HCT116 (cell line): ENCODE data around the gene STARD3.

Experiments
- CTCF ChIP-seq, 3 experiments: fragments of 200-600 bp in 1 of 3; sonication (generic) in 1 of 3; IDR thresholded peaks in 2 of 3; conservative IDR thresholded peaks in 1 of 3; 2 replicates each; pipeline ENCODE4 v1.5.1; 2012 to 2017; ENCODE audit warnings: low read depth in 2 of 3, low read length in 2 of 3, antibody characterized with exemption in 1 of 3, borderline replicate concordance in 1 of 3, control low read depth in 1 of 3, mild to moderate bottlenecking in 1 of 3, mixed read lengths in 1 of 3, mixed run types in 1 of 3, moderate library complexity in 1 of 3; ENCODE audit not compliant: insufficient read depth in 1 of 3
- ELF1 ChIP-seq: IDR thresholded peaks from 2 replicates; pipeline ENCODE4 v1.6.1; 2012; ENCODE audit warnings: low read depth, borderline replicate concordance
- JUND ChIP-seq: IDR thresholded peaks from 2 replicates; pipeline ENCODE4 v1.6.1; 2012
- MAX ChIP-seq: IDR thresholded peaks from 2 replicates; pipeline ENCODE4 v1.6.1; 2012
- POLR2AphosphoS5 ChIP-seq: IDR thresholded peaks from 2 replicates; pipeline ENCODE4 v1.6.1; 2011; ENCODE audit warnings: mild to moderate bottlenecking, low read depth, low read length, moderate library complexity
- YY1 ChIP-seq: IDR thresholded peaks from 2 replicates; pipeline ENCODE4 v1.6.1; 2011; ENCODE audit warnings: low read length, low read depth, moderate library complexity, mild to moderate bottlenecking; ENCODE audit not compliant: insufficient replicate concordance; ENCODE audit errors: extremely low read depth
- TF ChIP-seq, protein P1 (sequence below): IDR thresholded peaks from 2 replicates; pipeline ENCODE4 v1.6.1; 2012; ENCODE audit warnings: low read depth

DNA sequence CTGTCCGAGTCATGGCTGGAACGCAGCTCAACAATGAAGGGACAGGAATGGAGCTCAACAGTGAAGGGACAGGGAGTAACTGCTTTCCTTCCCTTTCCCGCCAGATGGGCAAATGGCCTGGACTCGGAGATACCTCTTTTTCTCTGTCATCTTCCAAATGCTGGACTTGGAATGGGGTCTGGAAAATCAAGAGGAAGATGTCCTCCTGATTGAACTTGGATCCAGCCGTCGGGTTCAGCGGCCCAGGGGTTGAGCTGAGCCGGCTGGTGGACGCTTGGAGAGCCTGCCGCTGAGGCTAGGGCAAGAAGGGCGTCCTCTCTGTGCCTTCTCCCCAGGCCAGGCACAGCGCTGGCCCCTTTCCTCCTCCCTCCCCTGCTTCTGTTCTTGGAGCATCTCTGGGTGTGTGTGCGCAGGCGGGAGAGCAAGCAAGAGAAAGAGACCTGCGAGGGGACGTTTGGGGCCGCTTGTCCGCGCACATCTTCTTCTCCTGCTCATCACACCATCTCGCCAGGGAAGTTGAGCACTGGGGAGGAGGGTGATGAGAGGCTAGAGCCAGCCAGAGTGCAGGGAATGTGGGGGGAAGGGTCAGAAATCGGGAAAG, 35.8 kb upstream of the STARD3 start:
- TF ChIP-seq CTCF (IDR thresholded peaks at IDR 0.05 in 2 of 3, conservative IDR thresholded peaks at IDR 0.05 in 1 of 3; ENCODE audit: borderline replicate concordance in 1 of 3, insufficient read depth in 1 of 3, low read depth in 2 of 3, low read length in 2 of 3) (no peak), POLR2AphosphoS5 (no peak), YY1 (no peak), JUND (no peak), MAX (no peak), ELF1 (no peak)
- TF ChIP-seq, protein P1, sequence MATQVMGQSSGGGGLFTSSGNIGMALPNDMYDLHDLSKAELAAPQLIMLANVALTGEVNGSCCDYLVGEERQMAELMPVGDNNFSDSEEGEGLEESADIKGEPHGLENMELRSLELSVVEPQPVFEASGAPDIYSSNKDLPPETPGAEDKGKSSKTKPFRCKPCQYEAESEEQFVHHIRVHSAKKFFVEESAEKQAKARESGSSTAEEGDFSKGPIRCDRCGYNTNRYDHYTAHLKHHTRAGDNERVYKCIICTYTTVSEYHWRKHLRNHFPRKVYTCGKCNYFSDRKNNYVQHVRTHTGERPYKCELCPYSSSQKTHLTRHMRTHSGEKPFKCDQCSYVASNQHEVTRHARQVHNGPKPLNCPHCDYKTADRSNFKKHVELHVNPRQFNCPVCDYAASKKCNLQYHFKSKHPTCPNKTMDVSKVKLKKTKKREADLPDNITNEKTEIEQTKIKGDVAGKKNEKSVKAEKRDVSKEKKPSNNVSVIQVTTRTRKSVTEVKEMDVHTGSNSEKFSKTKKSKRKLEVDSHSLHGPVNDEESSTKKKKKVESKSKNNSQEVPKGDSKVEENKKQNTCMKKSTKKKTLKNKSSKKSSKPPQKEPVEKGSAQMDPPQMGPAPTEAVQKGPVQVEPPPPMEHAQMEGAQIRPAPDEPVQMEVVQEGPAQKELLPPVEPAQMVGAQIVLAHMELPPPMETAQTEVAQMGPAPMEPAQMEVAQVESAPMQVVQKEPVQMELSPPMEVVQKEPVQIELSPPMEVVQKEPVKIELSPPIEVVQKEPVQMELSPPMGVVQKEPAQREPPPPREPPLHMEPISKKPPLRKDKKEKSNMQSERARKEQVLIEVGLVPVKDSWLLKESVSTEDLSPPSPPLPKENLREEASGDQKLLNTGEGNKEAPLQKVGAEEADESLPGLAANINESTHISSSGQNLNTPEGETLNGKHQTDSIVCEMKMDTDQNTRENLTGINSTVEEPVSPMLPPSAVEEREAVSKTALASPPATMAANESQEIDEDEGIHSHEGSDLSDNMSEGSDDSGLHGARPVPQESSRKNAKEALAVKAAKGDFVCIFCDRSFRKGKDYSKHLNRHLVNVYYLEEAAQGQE, result no peak
